ENCODE results near the gene NELFCD. TPM values are rescaled to one million over a fixed set of nuclear protein-coding genes. Genes with fewer than 3 reads are reported as not detected.
"Not testable (repeated sequence)": the region's sequence is repeated elsewhere in the genome, so short reads cannot be mapped to it uniquely, and the experiment has no call there.

NELFCD gene
- total and polyA plus RNA-seq, 9 of the 15 experiments (the other 6 are each of a cell fraction or from before 2014, with no cell fraction given), result 11.7 to 163 (median 96.5) TPM

DNA sequence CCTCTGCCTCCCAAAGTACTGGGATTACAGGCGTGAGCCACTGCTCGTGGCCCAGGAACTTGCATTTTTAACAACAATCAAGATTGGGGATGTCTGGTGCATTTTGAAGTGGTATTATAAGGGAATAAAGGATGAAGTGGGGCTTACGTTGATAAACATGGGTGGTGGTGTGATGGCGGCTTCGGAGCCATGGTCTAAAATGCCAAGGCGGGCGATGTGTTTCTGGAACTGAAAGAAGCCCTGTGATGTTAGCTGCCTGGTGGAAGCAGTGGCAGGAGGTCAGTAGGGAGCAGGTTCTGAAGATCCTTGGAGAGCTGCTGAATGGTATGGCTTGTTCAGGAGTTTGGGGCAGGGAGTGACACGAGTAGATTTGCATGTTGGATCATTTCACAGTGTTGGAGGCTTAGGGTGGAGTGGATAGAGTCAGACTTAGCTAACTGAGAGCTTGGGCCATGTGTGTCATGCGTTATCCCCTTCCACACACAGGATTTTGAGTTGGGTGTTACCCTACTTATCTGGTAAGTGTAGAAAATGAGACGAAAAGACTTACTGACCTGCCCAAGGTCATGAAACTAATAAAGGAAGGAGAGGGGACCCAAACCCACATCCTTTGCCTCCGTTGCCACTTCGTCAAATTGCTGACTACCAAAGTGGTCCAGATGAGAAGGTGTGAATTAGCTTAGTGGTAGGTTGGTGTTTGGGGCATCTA is 1.5 kb downstream of the NELFCD start (continued):
- TF ChIP-seq NFRKB (IDR thresholded peaks at IDR 0.05; ENCODE audit: low read depth) (0 out of 2 replicates have a peak, but pooled peaks have one; percentile 34), SUPT5H (IDR thresholded peaks at IDR 0.05) (peak; percentile 59), RBFOX2 (IDR thresholded peaks at IDR 0.05; ENCODE audit: low read depth, low read length) (0 out of 2 replicates have a peak, but pooled peaks have one; percentile 21)

DNA sequence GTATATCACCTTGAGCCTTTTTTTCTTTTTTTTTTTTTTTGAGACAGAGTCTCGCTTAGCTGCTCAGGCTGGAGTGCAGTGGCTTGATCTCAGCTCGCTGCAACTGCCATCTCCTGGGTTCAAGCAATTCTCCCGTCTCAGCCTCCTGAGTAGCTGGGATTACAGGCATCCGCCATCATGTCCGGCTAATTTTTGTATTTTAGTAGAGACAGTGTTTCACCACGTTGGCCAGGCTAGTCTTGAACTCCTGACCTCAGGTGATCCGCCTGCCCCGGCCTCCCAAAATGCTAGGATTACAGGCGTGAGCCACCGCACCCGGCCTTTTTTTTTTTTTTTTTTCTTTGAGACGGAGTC is 2.0 kb downstream of the NELFCD start:
- H3K9ac ChIP-seq (ENCODE audit: insufficient read depth in 1 of 2, low read depth in 2 of 2, low read length in 2 of 2), result peak overlapping the region; percentile 95 to 96; a peak in 3 of 4 replicates
- H3K79me2 ChIP-seq (ENCODE audit: control insufficient read depth, insufficient read depth, low read length), result peaks cover 66% of the 10 kb centered on the region
- BruUV-seq (replicated peaks); ATAC-seq; H4K20me1 ChIP-seq (replicated peaks; ENCODE audit: control insufficient read depth, insufficient read depth, low read length); in situ Hi-C loops (cut with MboI); CTCF ChIA-PET (ENCODE audit: low intra/inter-chr PET ratio); H3K9me3 ChIP-seq (replicated peaks; ENCODE audit: control insufficient read depth, insufficient read depth, low read depth, low read length); DNase-seq (ENCODE audit: extremely low read depth in 1 of 4, low spot score in 3 of 4); H3K27me3 ChIP-seq (ENCODE audit: control insufficient read depth in 2 of 2, insufficient read depth in 2 of 2, low read length in 2 of 2); H2AFZ ChIP-seq (ENCODE audit: low read depth, low read length); FAIRE-seq; H3K9me1 ChIP-seq (ENCODE audit: control insufficient read depth, insufficient read depth, low read length): not testable (repeated sequence)
- H3K4me1 ChIP-seq (replicated peaks in 1 of 2; ENCODE audit: control insufficient read depth in 2 of 2, insufficient read depth in 2 of 2, low read length in 2 of 2), result peaks cover 17 to 25% of the 10 kb centered on the region in 2 experiments; a peak in 4 of 5 replicates
- POLR2A ChIA-PET, result interaction anchor here (0.6 to 4.6 kb wide), 6 partner anchors 10 to 449 kb away, joined by 3 to 29 read pairs (median 4); partner anchors contain the start of gene ATP5F1E
- 62% methylated on average over 9 of the region's 12 CpGs for WGBS (ENCODE audit: insufficient coverage, low coverage, missing lambda C conversion rate)
- H3K27ac ChIP-seq (ENCODE audit: extremely low read depth, low read depth, low read length), result peak overlapping the region; percentile 84
- H3K36me3 ChIP-seq (ENCODE audit: control insufficient read depth, insufficient read depth, low read length), result peaks cover 53% of the 10 kb centered on the region
- intact Hi-C loops (cut with micrococcal nuclease), result loop anchor here (5.0 kb wide), 2 partner anchors 49 to 91 kb away; partner anchors contain the start of gene ATP5F1E
- H3K4me3 ChIP-seq, result peak overlapping the region; percentile 78; the same call in 1 of the 2 replicates
- peak overlapping the region; percentile 96 for H3K4me2 ChIP-seq (ENCODE audit: insufficient read depth, low read length)
